Islet of Langerhans (tissue), 1 donor: Measurements from ENCODE around the gene CD1C.
"Not testable (repeated sequence)": the region's sequence is repeated elsewhere in the genome, so short reads cannot be mapped to it uniquely, and the experiment has no call there.

Experiments used
- FAIRE-seq: peaks from one replicate; lab custom pipeline; 2011; peaks lifted over from hg19 to GRCh38; lab: Jason Lieb, UNC

CD1C gene

DNA sequence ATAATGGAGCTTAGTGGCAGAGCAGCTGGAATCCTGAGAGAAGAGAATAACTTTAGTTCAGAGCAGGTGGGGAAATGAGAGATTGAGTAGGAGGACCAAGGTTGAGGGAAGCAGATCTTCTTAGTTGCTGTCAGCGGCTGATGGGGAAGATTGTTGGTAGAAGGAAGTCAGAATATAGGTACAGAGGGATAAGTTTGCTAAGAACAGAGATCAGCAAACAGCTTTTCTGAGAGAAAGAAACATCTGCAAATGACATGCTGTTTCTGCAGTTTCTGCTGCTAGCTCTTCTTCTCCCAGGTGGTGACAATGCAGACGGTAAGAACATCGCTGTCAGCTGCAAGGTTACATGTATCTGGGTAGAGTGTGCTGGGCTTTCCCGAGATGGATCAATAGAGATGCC is at the start of gene CD1C:
Gene CD1C (plus strand): TSS at position 113 of the 400 bp plus-strand sequence. CDS start 142 bp downstream, at position 255.
- FAIRE-seq, result no peak

GRCh38 chr1:158246650-158247049 is 43.1 kb upstream of the CD1C start:
- no peak for FAIRE-seq

GRCh38 chr1:158248118-158248517 is 41.6 kb upstream of the CD1C start:
- no peak for FAIRE-seq

- no peak for FAIRE-seq
Measured at GRCh38 chr1:158248771-158249170, 41.0 kb upstream of the CD1C start.

DNA sequence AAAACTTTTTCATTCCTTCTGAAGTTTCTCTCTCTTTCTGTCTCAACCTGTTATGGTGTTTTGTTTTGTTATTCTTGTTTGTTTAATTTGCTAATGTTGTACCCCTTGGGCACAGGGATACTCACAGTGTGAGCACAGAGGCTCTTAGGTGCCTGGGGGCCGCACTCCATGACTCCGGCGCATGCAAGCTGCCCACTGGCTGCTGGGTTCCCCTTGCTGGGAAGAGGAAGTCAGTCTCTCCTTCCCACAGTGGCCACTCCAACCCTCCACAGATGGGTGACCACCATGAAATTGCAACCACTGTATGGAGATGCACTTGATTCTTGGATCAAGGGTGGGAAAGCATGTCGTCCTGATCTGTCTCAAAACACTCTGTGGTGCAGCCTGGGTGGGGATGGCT is 40.1 kb upstream of the CD1C start:
- FAIRE-seq, result no peak

DNA sequence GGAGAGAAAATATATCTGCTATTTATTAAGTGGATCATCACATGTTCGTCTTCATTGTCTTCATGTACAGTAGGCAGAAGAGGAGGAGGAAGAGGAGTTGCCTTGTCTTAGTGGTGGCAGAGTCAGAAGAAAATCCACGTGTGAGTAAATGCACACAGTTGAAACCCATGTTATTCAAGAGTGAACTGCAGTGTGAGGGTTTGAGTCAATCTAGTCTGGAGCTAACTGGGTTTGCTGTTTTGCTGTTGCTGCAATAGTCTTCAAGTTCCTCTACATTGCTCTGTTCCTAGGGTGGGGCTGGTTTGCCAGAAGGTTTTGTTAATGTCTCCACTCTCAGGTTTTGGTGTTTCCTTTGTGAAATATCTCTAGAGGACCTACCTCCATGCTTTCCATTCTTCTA is 38.6 kb upstream of the CD1C start:
- FAIRE-seq, result no peak

DNA sequence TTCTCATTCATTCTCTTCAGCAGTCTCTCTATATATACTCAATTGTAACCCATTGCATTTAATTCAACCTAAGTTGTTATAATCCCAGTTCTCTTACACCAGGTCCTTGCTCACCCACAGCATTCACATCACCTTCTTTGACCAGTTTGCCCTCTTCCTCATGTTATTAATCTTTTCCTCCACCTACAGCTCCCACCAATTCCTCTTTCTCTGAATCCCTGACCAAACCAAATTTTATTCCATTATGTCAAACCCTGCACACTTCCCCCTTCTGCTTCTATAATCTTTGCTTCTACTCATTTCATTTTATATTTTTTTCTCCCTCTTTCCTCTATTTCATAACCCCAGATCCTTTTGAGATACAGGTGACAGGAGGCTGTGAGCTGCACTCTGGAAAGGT is 34.1 kb upstream of the CD1C start:
- FAIRE-seq, result no peak

GRCh38 chr1:158256747-158257146 is 33.0 kb upstream of the CD1C start:
- not testable (repeated sequence) for FAIRE-seq

DNA sequence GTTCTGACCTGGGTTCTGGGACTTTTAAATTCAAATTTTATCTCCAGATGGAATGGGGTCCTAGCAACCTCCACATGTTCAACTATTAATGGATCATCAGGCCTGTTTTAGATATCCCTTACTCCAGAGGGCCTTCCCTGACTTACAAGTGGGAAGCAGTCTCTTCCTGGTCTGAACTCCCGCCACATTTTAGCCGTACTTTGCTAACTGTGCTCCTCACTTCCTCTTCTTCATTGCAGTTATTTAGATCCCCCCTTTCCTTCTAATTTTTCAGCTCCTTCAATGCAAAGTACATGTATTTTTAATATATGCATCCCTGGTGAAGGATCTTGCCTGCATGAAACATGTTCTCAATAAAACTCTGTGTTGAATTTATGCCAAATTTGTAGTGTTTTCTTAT is 31.8 kb upstream of the CD1C start:
- no peak for FAIRE-seq

- no peak for FAIRE-seq
Measured at GRCh38 chr1:158259117-158259516, 30.6 kb upstream of the CD1C start.

DNA sequence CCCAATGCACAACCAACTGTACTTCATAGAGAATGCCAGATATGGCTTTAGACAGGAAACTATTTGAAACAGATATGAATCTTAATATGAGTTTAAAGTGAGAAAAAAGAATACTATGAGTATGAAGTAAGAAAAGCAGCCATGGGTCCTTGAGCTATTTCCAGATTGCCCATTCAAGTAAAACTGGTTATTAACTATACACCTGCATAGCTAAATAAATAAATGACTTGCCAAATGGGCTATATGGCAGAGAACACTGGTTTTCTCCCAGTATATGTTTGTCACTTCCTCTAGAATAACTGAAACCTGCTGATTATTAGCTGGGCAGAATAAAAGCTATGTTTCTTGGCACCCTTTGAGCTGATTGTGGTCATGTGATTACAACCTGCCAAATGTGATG is 17.0 kb upstream of the CD1C start:
- no peak for FAIRE-seq

GRCh38 chr1:158274797-158275196 is 14.9 kb upstream of the CD1C start:
- FAIRE-seq, result no peak

GRCh38 chr1:158282421-158282820 is 7.3 kb upstream of the CD1C start:
- FAIRE-seq, result not testable (repeated sequence)

DNA sequence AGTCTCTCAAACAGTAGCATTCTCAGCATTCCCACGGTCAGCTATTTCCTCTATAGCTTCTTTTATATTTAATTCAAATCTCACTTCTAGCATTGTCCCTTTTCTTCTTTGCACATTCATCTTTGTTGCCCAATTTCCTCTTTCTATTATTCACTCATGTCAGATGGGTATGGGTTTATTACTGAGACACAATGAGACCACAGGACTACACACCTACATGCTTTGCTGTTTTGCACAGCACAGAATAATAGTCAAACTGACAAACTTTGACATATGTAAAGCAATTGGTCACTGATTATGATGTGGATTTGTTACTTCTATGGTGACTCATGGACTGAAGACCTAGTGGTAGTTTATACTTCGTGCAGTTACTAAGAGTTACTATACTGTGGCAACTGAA is 5.8 kb upstream of the CD1C start:
- FAIRE-seq, result no peak

GRCh38 chr1:158285756-158286241 is 3.9 kb upstream of the CD1C start:
- FAIRE-seq, result no peak

DNA sequence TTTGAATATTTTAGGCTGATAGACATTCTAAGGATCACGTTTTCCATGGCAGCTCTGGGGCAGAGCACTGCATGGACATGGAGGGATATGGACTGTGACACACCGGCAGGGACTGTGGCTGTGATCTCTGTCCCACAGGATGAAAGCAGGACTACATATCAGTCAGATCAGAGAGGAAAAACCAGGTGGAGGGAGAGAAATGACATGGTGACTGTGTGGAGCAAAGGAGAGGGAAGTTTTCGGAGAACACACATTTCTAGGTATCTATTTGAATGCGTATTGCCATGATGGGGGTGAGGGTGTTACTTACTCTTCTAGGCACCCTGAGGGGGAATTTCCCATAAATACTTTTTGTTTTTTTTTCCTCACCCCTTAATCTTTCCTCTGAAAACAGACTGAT is 3.2 kb upstream of the CD1C start:
- FAIRE-seq, result no peak

GRCh38 chr1:158286941-158287346 is 2.8 kb upstream of the CD1C start:
- no peak for FAIRE-seq

- FAIRE-seq, result no peak
Measured at GRCh38 chr1:158290321-158290844, 660 bp downstream of the CD1C start.

GRCh38 chr1:158295791-158296190 is 6.1 kb downstream of the CD1C start:
- FAIRE-seq, result no peak

DNA sequence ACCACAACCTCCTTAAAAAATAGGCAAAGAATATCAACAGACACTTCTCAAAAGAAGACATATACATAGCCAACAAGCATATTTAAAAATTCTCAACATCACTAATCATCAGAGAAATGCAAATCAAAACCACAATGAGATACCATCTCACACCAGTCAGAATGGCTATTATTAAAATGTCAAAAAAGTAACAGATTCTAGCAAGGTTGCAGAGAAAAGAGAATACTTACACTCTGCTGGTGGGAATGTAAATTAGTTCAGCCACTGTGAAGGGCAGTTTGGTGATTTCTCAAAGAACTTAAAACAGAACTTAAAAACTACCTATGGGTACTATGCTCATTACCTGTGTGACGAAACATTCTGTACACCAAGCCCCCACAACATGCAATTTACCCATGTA is 20.9 kb downstream of the CD1C start:
- no peak for FAIRE-seq

DNA sequence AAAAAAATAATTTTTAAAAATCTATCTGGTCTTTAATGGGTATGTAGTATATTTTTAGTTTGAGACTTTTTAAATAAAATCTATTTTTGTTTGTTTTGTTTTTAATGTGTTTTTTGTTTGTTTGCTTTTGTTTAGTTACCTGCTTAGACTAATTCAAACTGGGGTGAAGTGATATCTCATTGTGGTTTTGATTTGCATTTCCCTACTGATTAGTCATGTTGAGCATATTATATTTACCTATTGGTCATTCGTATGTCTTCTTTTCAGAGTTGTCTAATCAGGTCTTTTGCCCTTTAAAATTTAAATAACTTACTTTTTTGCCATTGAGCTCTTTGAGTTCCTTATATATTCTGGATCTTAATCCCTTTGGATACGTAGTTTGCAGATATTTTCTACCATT is 21.3 kb downstream of the CD1C start:
- FAIRE-seq, result no peak

DNA sequence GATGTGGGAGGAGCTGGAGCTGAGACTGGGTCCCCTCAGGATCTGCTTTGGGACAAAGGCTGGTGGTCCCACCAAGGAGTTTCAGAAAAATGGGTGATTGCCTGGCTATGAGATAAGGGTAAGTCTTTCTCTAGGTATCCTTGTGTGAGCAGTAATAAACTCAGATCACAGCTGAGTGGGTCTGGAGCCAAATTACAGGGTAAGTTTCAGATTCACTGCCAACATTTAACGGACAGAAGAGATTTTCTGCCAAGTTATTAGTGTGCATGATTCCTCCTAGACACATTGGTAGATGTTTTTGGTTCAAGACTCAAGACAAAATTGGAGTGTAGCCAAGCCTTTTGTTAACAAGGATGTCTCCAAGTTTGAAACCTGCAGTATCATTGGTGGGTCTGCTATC is 34.1 kb downstream of the CD1C start:
- no peak for FAIRE-seq

DNA sequence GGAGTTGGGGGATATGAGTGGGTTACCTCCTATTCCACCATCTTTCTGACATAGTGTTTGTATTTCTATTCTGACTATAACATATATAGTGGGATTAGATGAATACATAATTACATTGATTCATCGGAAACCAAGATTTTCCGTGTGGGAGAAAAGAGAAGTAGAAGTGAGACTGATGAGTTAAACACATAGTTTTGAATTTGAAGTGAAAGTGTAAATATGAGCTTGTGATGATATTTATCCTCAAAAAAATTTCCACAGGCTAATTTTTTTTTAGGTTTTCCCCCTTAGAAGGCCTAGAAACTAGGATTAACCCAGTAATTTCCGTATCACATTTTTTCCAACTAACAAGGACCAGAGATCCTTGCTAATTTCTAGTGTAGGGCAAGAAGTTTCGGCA is 34.7 kb downstream of the CD1C start:
- FAIRE-seq, result no peak

- no peak for FAIRE-seq
Measured at GRCh38 chr1:158327481-158327880, 37.8 kb downstream of the CD1C start.

- FAIRE-seq, result no peak
Measured at GRCh38 chr1:158328426-158328825, 38.7 kb downstream of the CD1C start.
